A549 (cell line): ENCODE data around the gene ZSWIM5.

Experiments used
- CEBPB ChIP-seq, 2 experiments: fragments of >200 bp in 1 of 2; sonication (Bioruptor Twin) in 1 of 2; formaldehyde crosslinking in 1 of 2; IDR thresholded peaks; 2 replicates each; pipeline ENCODE4 v1.6.1; 2012 to 2016
- CTCF ChIP-seq: fragments of >200 bp; sonication (Bioruptor Twin); formaldehyde crosslinking; IDR thresholded peaks from 3 replicates; pipeline ENCODE4 v1.5.1; 2016
- EP300 ChIP-seq, 2 experiments: fragments of >200 bp; sonication (Bioruptor Twin); formaldehyde crosslinking; IDR thresholded peaks; 2 replicates in 1 of 2; 3 replicates in 1 of 2; pipeline ENCODE4 v1.6.1; 2016 to 2017
- HDAC2 ChIP-seq: fragments of 200-600 bp; sonication (generic); IDR thresholded peaks from 2 replicates; pipeline ENCODE4 v1.6.1; 2016
- KDM5A ChIP-seq: fragments of 200-600 bp; sonication (generic); IDR thresholded peaks from 2 replicates; pipeline ENCODE4 v1.6.1; 2016; ENCODE audit warnings: antibody characterized with exemption, mild to moderate bottlenecking
- MAFK ChIP-seq: fragments of 450-650 bp; IDR thresholded peaks from 2 replicates; pipeline ENCODE4 v1.6.1; 2014; ENCODE audit not compliant: partially characterized antibody
- MAX ChIP-seq: IDR thresholded peaks from 2 replicates; pipeline ENCODE4 v1.6.1; 2012
- POLR2A ChIP-seq: IDR thresholded peaks from 2 replicates; pipeline ENCODE4 v1.6.1; 2012; ENCODE audit warnings: mild to moderate bottlenecking, low read length
- RCOR1 ChIP-seq: fragments of 150-350 bp; IDR thresholded peaks from 2 replicates; pipeline ENCODE4 v1.6.1; 2014; ENCODE audit warnings: antibody characterized with exemption, low read length, low read depth
- REST ChIP-seq: fragments of 200-600 bp; sonication (generic); IDR thresholded peaks from 2 replicates; pipeline ENCODE4 v1.6.1; 2016; ENCODE audit warnings: antibody characterized with exemption, mild to moderate bottlenecking, moderate library complexity

DNA sequence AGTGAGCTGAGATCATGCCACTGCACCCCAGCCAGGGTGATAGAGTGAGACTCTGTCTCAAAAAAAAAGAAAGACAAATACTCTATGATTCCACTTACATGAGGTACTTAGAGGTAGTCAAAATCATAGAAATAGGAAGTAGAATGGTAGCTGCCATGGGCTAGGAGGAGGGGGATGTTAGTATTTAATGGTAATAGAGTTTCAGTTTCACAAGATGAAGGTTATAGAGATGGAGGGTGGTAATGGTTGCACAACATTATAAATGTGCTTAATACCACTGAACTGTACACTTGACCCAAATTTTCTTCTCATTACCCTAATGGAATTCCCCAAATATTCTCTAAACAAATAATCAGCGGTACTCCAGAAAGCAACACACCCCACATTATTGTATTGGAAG lies 232.8 kb downstream of the ZSWIM5 start:
- TF ChIP-seq CTCF, result no peak
- no peak for TF ChIP-seq EP300 (IDR thresholded peaks at IDR 0.05)
- no peak for TF ChIP-seq POLR2A
- no peak for TF ChIP-seq MAFK
- no peak for TF ChIP-seq CEBPB (IDR thresholded peaks at IDR 0.05)
- no peak for TF ChIP-seq RCOR1
- no peak for TF ChIP-seq HDAC2
- TF ChIP-seq MAX, result no peak
- TF ChIP-seq REST, result no peak
- TF ChIP-seq KDM5A, result no peak
